ENCODE measurements around the gene WARS2.

The WARS2 gene

GRCh38 chr1:119046429-119046784 is 94.0 kb downstream of the WARS2 start:
- POLR2A ChIA-PET: no interaction called here
- DNase-seq (ENCODE audit: extremely low spot score): no peak
- no peak for TF ChIP-seq ELF4 (IDR thresholded peaks at IDR 0.05)
- TF ChIP-seq FOXK2 (IDR thresholded peaks at IDR 0.05): no peak
- no peak for TF ChIP-seq HDGF (IDR thresholded peaks at IDR 0.05; ENCODE audit: borderline replicate concordance)
- no peak for TF ChIP-seq FOXM1 (IDR thresholded peaks at IDR 0.05; ENCODE audit: borderline replicate concordance)
- TF ChIP-seq LEF1 (IDR thresholded peaks at IDR 0.05; ENCODE audit: borderline replicate concordance): no peak
- no peak for TF ChIP-seq ARNT (IDR thresholded peaks at IDR 0.05)
- TF ChIP-seq FOXA1 (IDR thresholded peaks at IDR 0.05): no peak
- TF ChIP-seq CTBP1 (IDR thresholded peaks at IDR 0.05; ENCODE audit: borderline replicate concordance): no peak
- no peak for TF ChIP-seq L3MBTL2 (conservative IDR thresholded peaks at IDR 0.05)
- no peak for TF ChIP-seq TARDBP (IDR thresholded peaks at IDR 0.05)
- no peak for TF ChIP-seq BHLHE40 (IDR thresholded peaks at IDR 0.05; ENCODE audit: borderline replicate concordance)
- no peak for TF ChIP-seq SUZ12 (IDR thresholded peaks at IDR 0.05)
- CTCF ChIA-PET: interaction anchor here (0.6 kb wide), 1 partner anchor 9 kb away, joined by 3 read pairs; no protein-coding TSS in a partner anchor

GRCh38 chr1:119045096-119045746 is 95.2 kb downstream of the WARS2 start:
- ChIA-PET POLR2A (no interaction called here), CTCF (no interaction called here)
- TF ChIP-seq ELF4 (IDR thresholded peaks at IDR 0.05): no peak
- no peak for TF ChIP-seq FOXM1 (IDR thresholded peaks at IDR 0.05; ENCODE audit: borderline replicate concordance)
- TF ChIP-seq ZNF384 (IDR thresholded peaks at IDR 0.05): no peak
- DNase-seq (ENCODE audit: extremely low spot score): no peak

DNA sequence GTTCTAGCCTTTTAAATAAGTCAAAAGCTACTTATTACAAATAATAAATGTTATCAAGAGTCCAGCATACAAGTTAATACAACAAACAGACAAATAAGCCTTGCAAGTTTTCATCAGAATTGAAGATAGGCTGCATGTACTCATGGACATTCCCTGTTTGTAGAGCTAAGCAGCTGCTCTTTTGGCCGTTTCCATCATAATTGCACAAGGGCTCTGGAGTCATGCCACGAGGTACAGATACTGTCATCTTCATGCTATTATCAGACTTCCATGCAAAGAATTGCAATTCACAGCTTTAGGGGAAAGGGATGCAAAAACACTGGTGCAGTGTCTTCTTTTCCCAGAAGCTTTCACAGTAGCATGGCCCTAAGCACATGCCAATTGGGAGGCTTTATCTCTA is 99.5 kb downstream of the WARS2 start:
- CTCF ChIA-PET: no interaction called here
- TF ChIP-seq NFRKB (IDR thresholded peaks at IDR 0.05): no peak
- TF ChIP-seq L3MBTL2 (conservative IDR thresholded peaks at IDR 0.05): no peak
- no peak for TF ChIP-seq LEF1 (IDR thresholded peaks at IDR 0.05; ENCODE audit: borderline replicate concordance)
- no peak for TF ChIP-seq ARNT (IDR thresholded peaks at IDR 0.05)
- no peak for TF ChIP-seq ELF4 (IDR thresholded peaks at IDR 0.05)
- no peak for TF ChIP-seq BHLHE40 (IDR thresholded peaks at IDR 0.05; ENCODE audit: borderline replicate concordance)
- no peak for TF ChIP-seq TARDBP (IDR thresholded peaks at IDR 0.05)
- TF ChIP-seq ZNF384 (IDR thresholded peaks at IDR 0.05): no peak
- TF ChIP-seq CTBP1 (IDR thresholded peaks at IDR 0.05; ENCODE audit: borderline replicate concordance): no peak
- TF ChIP-seq SUZ12 (IDR thresholded peaks at IDR 0.05): no peak
- TF ChIP-seq FOXM1 (IDR thresholded peaks at IDR 0.05; ENCODE audit: borderline replicate concordance): no peak
- TF ChIP-seq PKNOX1 (IDR thresholded peaks at IDR 0.05): no peak
- no peak for TF ChIP-seq FOXK2 (IDR thresholded peaks at IDR 0.05)
- no peak for TF ChIP-seq HDGF (IDR thresholded peaks at IDR 0.05; ENCODE audit: borderline replicate concordance)
- TF ChIP-seq FOXA1 (IDR thresholded peaks at IDR 0.05): no peak
- no peak for TF ChIP-seq SP1 (IDR thresholded peaks at IDR 0.05)
- POLR2A ChIA-PET: no interaction called here
- no peak for DNase-seq (ENCODE audit: extremely low spot score)

GRCh38 chr1:119040489-119040888 is 100.0 kb downstream of the WARS2 start:
- no peak for DNase-seq (ENCODE audit: extremely low spot score)
- POLR2A ChIA-PET: no interaction called here
- CTCF ChIA-PET: interaction anchor here (0.8 kb wide), 1 partner anchor 26 kb away, joined by 3 read pairs; no protein-coding TSS in a partner anchor
- TF ChIP-seq HDGF (IDR thresholded peaks at IDR 0.05; ENCODE audit: borderline replicate concordance): no peak
- no peak for TF ChIP-seq LEF1 (IDR thresholded peaks at IDR 0.05; ENCODE audit: borderline replicate concordance)
- no peak for TF ChIP-seq ZNF384 (IDR thresholded peaks at IDR 0.05)
- TF ChIP-seq CTBP1 (IDR thresholded peaks at IDR 0.05; ENCODE audit: borderline replicate concordance): no peak
- TF ChIP-seq SUZ12 (IDR thresholded peaks at IDR 0.05): no peak

GRCh38 chr1:119038363-119038762 is 102.1 kb downstream of the WARS2 start:
- ChIA-PET POLR2A (no interaction called here), CTCF (interaction anchor here (1.0 kb wide), 1 partner anchor 375 kb away, joined by 3 read pairs; no protein-coding TSS in a partner anchor)
- no peak for DNase-seq (ENCODE audit: extremely low spot score)
- TF ChIP-seq ZNF384 (IDR thresholded peaks at IDR 0.05) (no peak), ELF4 (IDR thresholded peaks at IDR 0.05) (no peak), FOXM1 (IDR thresholded peaks at IDR 0.05; ENCODE audit: borderline replicate concordance) (no peak), BHLHE40 (IDR thresholded peaks at IDR 0.05; ENCODE audit: borderline replicate concordance) (no peak), PKNOX1 (IDR thresholded peaks at IDR 0.05) (no peak), TARDBP (IDR thresholded peaks at IDR 0.05) (no peak), FOXA1 (IDR thresholded peaks at IDR 0.05) (no peak), L3MBTL2 (conservative IDR thresholded peaks at IDR 0.05) (no peak), SUZ12 (IDR thresholded peaks at IDR 0.05) (no peak), HDGF (IDR thresholded peaks at IDR 0.05; ENCODE audit: borderline replicate concordance) (no peak), ARNT (IDR thresholded peaks at IDR 0.05) (no peak), SP1 (IDR thresholded peaks at IDR 0.05) (no peak)

DNA sequence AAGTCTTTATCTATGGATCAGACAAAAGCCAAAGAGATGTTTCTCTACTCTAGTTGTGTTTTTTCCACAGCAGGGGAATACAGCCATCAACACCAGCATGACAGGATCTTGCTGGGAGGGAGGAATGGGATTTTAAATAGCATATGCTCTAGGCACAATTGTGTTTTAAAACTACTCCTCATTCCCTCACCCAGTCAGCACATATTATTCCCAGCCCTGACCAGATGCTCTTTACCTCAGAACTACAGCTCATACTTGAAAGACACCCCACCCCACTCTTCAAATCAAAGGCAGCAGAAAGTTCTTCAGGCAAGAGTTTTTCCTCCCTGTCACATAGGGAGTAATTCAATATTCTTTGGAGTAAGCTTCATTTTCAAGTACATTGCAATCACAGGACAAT is 106.1 kb downstream of the WARS2 start:
- POLR2A ChIA-PET: no interaction called here
- no peak for DNase-seq (ENCODE audit: extremely low spot score)
- CTCF ChIA-PET: no interaction called here
- TF ChIP-seq LEF1 (IDR thresholded peaks at IDR 0.05; ENCODE audit: borderline replicate concordance) (no peak), PKNOX1 (IDR thresholded peaks at IDR 0.05) (no peak), ZNF384 (IDR thresholded peaks at IDR 0.05) (no peak), FOXA1 (IDR thresholded peaks at IDR 0.05) (no peak), FOXK2 (IDR thresholded peaks at IDR 0.05) (no peak), HDGF (IDR thresholded peaks at IDR 0.05; ENCODE audit: borderline replicate concordance) (no peak)

All from HEK293T (cell line).